Caco-2 (cell line): ENCODE data around the gene UBALD2. TPM values are rescaled to one million over a fixed set of nuclear protein-coding genes. Genes with fewer than 3 reads are reported as not detected.
A peak's percentile ranks its signal among the peaks of the same experiment; 100 is the strongest.

Source experiments
- BruUV-seq: library from RNA; stranded (reverse); fragments of 400-500 nt; replicated peaks from 2 replicates; lab custom pipeline; 2021; lab: Mats Ljungman, UMichigan
- CTCF ChIA-PET: fragments of 300-600 bp; sonication (Branson Sonifier 250); formaldehyde crosslinking; loops from one replicate; lab custom pipeline; 2022; ENCODE audit warnings: antibody characterized with exemption; lab: Charles Lee
- POLR2A ChIA-PET: fragments of 300-600 bp; sonication (Branson Sonifier 250); formaldehyde crosslinking; loops from one replicate; lab custom pipeline; 2022; ENCODE audit warnings: antibody characterized with exemption; lab: Charles Lee
- DNase-seq, 2 experiments: peaks; one replicate each; pipeline versions ENCODE4 v3.0.0 to v3.0.0-alpha.2; 2020 to 2022
- H3K27me3 ChIP-seq: replicated peaks from 2 replicates; pipeline ENCODE4 v1.6.0; 2011; ENCODE audit warnings: low read length; ENCODE audit not compliant: control insufficient read depth, insufficient read depth
- H3K36me3 ChIP-seq: 2 replicates; pipeline ENCODE4 v1.5.1; 2011; ENCODE audit warnings: low read length; ENCODE audit not compliant: control insufficient read depth, insufficient read depth
- H3K4me1 ChIP-seq: fragments of 250-450 bp; sonication (Bioruptor Pico); 2 replicates; pipeline ENCODE4 v1.5.1; 2020; ENCODE audit warnings: mild to moderate bottlenecking
- H3K4me3 ChIP-seq: 2 replicates; pipeline ENCODE4 v1.5.1; 2011; ENCODE audit warnings: low read depth, mild to moderate bottlenecking, control low read depth, low read length
- H3K9me3 ChIP-seq: fragments of 250-450 bp; sonication (Bioruptor Pico); 2 replicates; pipeline ENCODE4 v1.5.1; 2020; ENCODE audit warnings: mild to moderate bottlenecking, moderate library complexity
- H3K27ac Mint-ChIP-seq: one replicate; pipeline ENCODE4 v1.8.0; 2022; ENCODE audit warnings: mixed read lengths; ENCODE audit not compliant: unreplicated experiment
- H3K27me3 Mint-ChIP-seq: one replicate; pipeline ENCODE4 v1.8.0; 2022; ENCODE audit warnings: mixed read lengths; ENCODE audit not compliant: insufficient read depth, unreplicated experiment
- H3K36me3 Mint-ChIP-seq: one replicate; pipeline ENCODE4 v1.8.0; 2022; ENCODE audit warnings: mild to moderate bottlenecking, mixed read lengths; ENCODE audit not compliant: insufficient read depth, unreplicated experiment
- H3K4me1 Mint-ChIP-seq: one replicate; pipeline ENCODE4 v1.8.0; 2022; ENCODE audit warnings: low read depth, mixed read lengths; ENCODE audit not compliant: unreplicated experiment
- H3K4me3 Mint-ChIP-seq: one replicate; pipeline ENCODE4 v1.8.0; 2022; ENCODE audit warnings: mild to moderate bottlenecking, moderate library complexity, mixed read lengths; ENCODE audit not compliant: unreplicated experiment
- H3K9me3 Mint-ChIP-seq: one replicate; pipeline ENCODE4 v1.8.0; 2022; ENCODE audit warnings: mixed read lengths; ENCODE audit not compliant: unreplicated experiment
- intact Hi-C: fragments of 100-400 bp; cut with micrococcal nuclease; formaldehyde crosslinking; loops from one replicate; pipeline ENCODE4 v1.10.0; 2022; ENCODE audit not compliant: unreplicated experiment
- total RNA-seq: library from RNA; stranded (reverse); gene quantifications from 2 replicates; pipeline ENCODE4 v1.2.3, GENCODE V29; 2022
- TF ChIP-seq, protein P1 (sequence below), 2 experiments: fragments of 200-600 bp in 1 of 2; IDR thresholded peaks; 1 replicate in 1 of 2; 2 replicates in 1 of 2; pipeline versions ENCODE4 v1.5.1 to v1.8.0; 2011 to 2022; ENCODE audit warnings: antibody characterized with exemption in 1 of 2, control low read depth in 1 of 2, inconsistent platforms in 1 of 2, low read depth in 1 of 2, low read length in 1 of 2, mild to moderate bottlenecking in 1 of 2, moderate library complexity in 1 of 2; ENCODE audit not compliant: insufficient read depth in 1 of 2, severe bottlenecking in 1 of 2, unreplicated experiment in 1 of 2

Gene UBALD2
- total RNA-seq, 1 experiment from 2014 or later = 50.0 TPM

DNA sequence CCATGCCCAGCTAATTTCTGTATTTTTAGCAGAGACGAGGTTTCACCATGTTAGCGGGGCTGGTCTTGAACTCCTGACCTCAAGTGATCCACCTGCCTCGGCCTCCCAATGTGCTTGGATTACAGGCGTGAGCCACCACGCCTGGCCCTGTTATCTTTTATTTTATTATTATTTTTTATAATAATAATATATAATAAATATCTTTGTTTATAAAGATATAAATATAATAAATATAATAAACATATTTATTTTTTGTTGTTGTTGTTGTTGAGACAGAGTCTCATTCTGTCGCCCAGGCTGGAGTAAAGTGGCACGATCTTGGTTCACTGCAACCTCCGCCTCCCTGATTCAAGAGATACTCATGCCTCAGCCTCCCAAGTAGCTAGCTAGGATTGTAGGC lies 17.8 kb upstream of the UBALD2 start:
- no TSS peak for BruUV-seq
- CTCF ChIA-PET = interaction anchor here (1.1 to 1.6 kb wide), 2 partner anchors 32 to 66 kb away, joined by 4 read pairs; no protein-coding TSS in a partner anchor

DNA sequence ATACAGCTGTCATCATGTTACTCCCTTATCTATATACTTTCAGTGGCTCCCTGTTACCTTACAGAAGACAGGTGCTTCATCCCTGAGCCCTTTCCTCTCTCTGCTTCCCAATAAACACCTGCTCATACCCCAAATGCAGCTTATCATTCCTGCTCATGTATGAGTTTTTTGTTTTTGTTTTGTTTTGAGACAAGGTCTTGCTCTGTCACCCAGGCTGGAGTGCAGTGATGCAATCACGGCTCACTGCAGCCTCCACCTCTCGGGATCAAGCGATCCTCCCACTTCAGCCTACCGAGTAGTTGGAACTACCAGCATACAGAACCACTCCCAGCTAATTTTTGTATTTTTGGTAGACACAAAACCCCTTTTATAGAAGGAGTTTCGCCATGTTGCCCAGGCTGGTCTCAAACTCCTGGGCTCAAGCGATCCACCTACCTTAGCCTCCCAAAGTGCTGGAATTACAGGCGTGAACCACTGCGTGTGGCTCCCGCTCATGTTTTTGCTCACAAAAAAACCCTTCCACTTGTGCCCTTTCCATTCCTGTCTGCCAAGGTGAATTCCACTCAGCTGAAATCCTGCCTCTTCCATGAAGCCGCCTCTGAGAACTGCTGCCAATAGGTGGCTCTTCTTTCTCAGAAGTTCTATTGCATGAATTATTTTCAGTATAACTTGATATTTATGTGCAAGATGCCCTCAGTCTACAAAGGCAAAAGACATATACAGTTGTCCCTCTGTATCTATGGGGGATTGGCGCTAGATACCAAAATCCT lies 16.9 kb upstream of the UBALD2 start:
- POLR2A ChIA-PET = no interaction called here
- Histone ChIP-seq H3K4me3 (no peak overlapping the region), H3K36me3 (no peaks in the 10 kb centered on the region), H3K4me1 (peaks cover 44% of the 10 kb centered on the region), H3K9me3 (no peaks in the 10 kb centered on the region), H3K27me3 (no peaks in the 10 kb centered on the region)
- no peak for DNase-seq
- TF ChIP-seq, protein P1, sequence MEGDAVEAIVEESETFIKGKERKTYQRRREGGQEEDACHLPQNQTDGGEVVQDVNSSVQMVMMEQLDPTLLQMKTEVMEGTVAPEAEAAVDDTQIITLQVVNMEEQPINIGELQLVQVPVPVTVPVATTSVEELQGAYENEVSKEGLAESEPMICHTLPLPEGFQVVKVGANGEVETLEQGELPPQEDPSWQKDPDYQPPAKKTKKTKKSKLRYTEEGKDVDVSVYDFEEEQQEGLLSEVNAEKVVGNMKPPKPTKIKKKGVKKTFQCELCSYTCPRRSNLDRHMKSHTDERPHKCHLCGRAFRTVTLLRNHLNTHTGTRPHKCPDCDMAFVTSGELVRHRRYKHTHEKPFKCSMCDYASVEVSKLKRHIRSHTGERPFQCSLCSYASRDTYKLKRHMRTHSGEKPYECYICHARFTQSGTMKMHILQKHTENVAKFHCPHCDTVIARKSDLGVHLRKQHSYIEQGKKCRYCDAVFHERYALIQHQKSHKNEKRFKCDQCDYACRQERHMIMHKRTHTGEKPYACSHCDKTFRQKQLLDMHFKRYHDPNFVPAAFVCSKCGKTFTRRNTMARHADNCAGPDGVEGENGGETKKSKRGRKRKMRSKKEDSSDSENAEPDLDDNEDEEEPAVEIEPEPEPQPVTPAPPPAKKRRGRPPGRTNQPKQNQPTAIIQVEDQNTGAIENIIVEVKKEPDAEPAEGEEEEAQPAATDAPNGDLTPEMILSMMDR (IDR thresholded peaks at IDR 0.05; ENCODE audit: insufficient read depth in 1 of 2, low read depth in 1 of 2, low read length in 1 of 2, severe bottlenecking in 1 of 2, unreplicated experiment in 1 of 2) = peak in 1 of 2 experiments; percentile 21
- CTCF ChIA-PET = interaction anchor here (0.7 to 1.1 kb wide), 2 partner anchors 10 to 31 kb away, joined by 3 to 4 read pairs; no protein-coding TSS in a partner anchor
- Mint-ChIP-seq H3K4me3 (no peak overlapping the region), H3K4me1 (peaks cover 37% of the 10 kb centered on the region), H3K27ac (no peak overlapping the region), H3K36me3 (peaks cover 6% of the 10 kb centered on the region), H3K27me3 (no peaks in the 10 kb centered on the region), H3K9me3 (no peaks in the 10 kb centered on the region)
- BruUV-seq = no TSS peak
- intact Hi-C loops = loop anchor here (2.0 kb wide), 1 partner anchor 31 kb away; no protein-coding TSS in a partner anchor

More for the DNA sequence above, 17.8 kb upstream of the UBALD2 start:
- H3K9me3 ChIP-seq = no peaks in the 10 kb centered on the region
- TF ChIP-seq, protein P1 (IDR thresholded peaks at IDR 0.05; ENCODE audit: insufficient read depth in 1 of 2, low read depth in 1 of 2, low read length in 1 of 2, severe bottlenecking in 1 of 2, unreplicated experiment in 1 of 2) = no peak
- H3K36me3 Mint-ChIP-seq = peaks cover 6% of the 10 kb centered on the region
- POLR2A ChIA-PET = interaction anchor here (0.6 to 1.4 kb wide), 2 partner anchors 17 to 143 kb away, joined by 3 to 4 read pairs; no protein-coding TSS in a partner anchor
- peaks cover 37% of the 10 kb centered on the region for H3K4me1 Mint-ChIP-seq
- no peaks in the 10 kb centered on the region for H3K27me3 Mint-ChIP-seq
- no peak overlapping the region for H3K4me3 Mint-ChIP-seq
- no peak overlapping the region for H3K4me3 ChIP-seq
- H3K36me3 ChIP-seq = no peaks in the 10 kb centered on the region
- no peak overlapping the region for H3K27ac Mint-ChIP-seq
- no peaks in the 10 kb centered on the region for H3K9me3 Mint-ChIP-seq
- DNase-seq = no peak
- H3K27me3 ChIP-seq = no peaks in the 10 kb centered on the region
- H3K4me1 ChIP-seq = peaks cover 42% of the 10 kb centered on the region
- intact Hi-C loops = no loop called here

GRCh38 chr17:76250141-76250540 lies 15.0 kb upstream of the UBALD2 start:
- peaks cover 31% of the 10 kb centered on the region for H3K4me1 Mint-ChIP-seq
- intact Hi-C loops = no loop called here
- ChIA-PET CTCF (no interaction called here), POLR2A (no interaction called here)
- H3K9me3 ChIP-seq = no peaks in the 10 kb centered on the region
- no peaks in the 10 kb centered on the region for H3K9me3 Mint-ChIP-seq
- H3K4me3 Mint-ChIP-seq = no peak overlapping the region
- H3K27ac Mint-ChIP-seq = no peak overlapping the region
- no peak overlapping the region for H3K4me3 ChIP-seq
- peaks cover 6% of the 10 kb centered on the region for H3K36me3 Mint-ChIP-seq
- H3K27me3 Mint-ChIP-seq = no peaks in the 10 kb centered on the region
- TF ChIP-seq, protein P1 (IDR thresholded peaks at IDR 0.05; ENCODE audit: insufficient read depth in 1 of 2, low read depth in 1 of 2, low read length in 1 of 2, severe bottlenecking in 1 of 2, unreplicated experiment in 1 of 2) = no peak
- no peak for DNase-seq
- H3K4me1 ChIP-seq = peaks cover 42% of the 10 kb centered on the region
- BruUV-seq = no TSS peak
- H3K27me3 ChIP-seq = no peaks in the 10 kb centered on the region
- no peaks in the 10 kb centered on the region for H3K36me3 ChIP-seq
